Upper lobe of left lung (tissue), 6 donors: Measurements from ENCODE around the gene CREBRF. TPM values are rescaled to one million over a fixed set of nuclear protein-coding genes. Genes with fewer than 3 reads are reported as not detected.

Experiments used
- ATAC-seq, 2 donors: fragments of 200-7000 bp; cut with Tn5 transposase; one replicate each; pipeline ENCODE4 v1.9.1; 2022; ENCODE audit warnings: mild to moderate bottlenecking in 2 of 2, moderate library complexity in 2 of 2; ENCODE audit not compliant: low FRiP score in 2 of 2
- DNase-seq, 2 donors: peaks; one replicate each; pipeline ENCODE4 v3.0.0-alpha.2; 2019 to 2020
- H3K27ac ChIP-seq, 4 donors: fragments of 200-600 bp; sonication (generic); one replicate each; pipeline ENCODE4 v1.5.1; 2016 to 2019
- H3K27me3 ChIP-seq, 4 donors: fragments of 200-600 bp; sonication (generic); one replicate each; pipeline ENCODE4 v1.5.1; 2017 to 2019
- H3K36me3 ChIP-seq, 4 donors: fragments of 200-600 bp; sonication (generic); one replicate each; pipeline ENCODE4 v1.5.1; 2016 to 2019
- H3K4me1 ChIP-seq, 4 donors: fragments of 200-600 bp; sonication (generic); one replicate each; pipeline ENCODE4 v1.5.1; 2018 to 2019
- H3K4me3 ChIP-seq, 4 donors: fragments of 200-600 bp; sonication (generic); one replicate each; pipeline ENCODE4 v1.5.1; 2017 to 2019; ENCODE audit warnings: mild to moderate bottlenecking in 2 of 4, moderate library complexity in 1 of 4
- H3K9me3 ChIP-seq, 4 donors: fragments of 200-600 bp; sonication (generic); one replicate each; pipeline ENCODE4 v1.5.1; 2018 to 2019
- CTCF ChIP-seq, 6 experiments: fragments of 450-650 bp in 4 of 6; fragments of 200-600 bp in 2 of 6; sonication (generic) in 2 of 6; IDR thresholded peaks; one replicate each; pipeline ENCODE4 v1.5.1; 2016 to 2019; ENCODE audit warnings: antibody characterized with exemption in 6 of 6
- EP300 ChIP-seq, 4 donors: sonication (generic); formaldehyde crosslinking; IDR thresholded peaks; one replicate each; pipeline ENCODE4 v1.5.1; 2017; ENCODE audit warnings: antibody characterized with exemption in 4 of 4, control low read depth in 2 of 4
- POLR2A ChIP-seq, 4 donors: fragments of 450-650 bp; IDR thresholded peaks; one replicate each; pipeline ENCODE4 v1.5.1; 2016 to 2017; ENCODE audit warnings: antibody characterized with exemption in 4 of 4, mild to moderate bottlenecking in 2 of 4
- POLR2AphosphoS5 ChIP-seq, 2 donors: sonication (generic); formaldehyde crosslinking; IDR thresholded peaks; one replicate each; pipeline ENCODE4 v1.5.1; 2017; ENCODE audit warnings: antibody characterized with exemption in 2 of 2
- WGBS, 2 donors: methylation state at CpG; one replicate each; pipeline ENCODE4 v1.1.5; 2017 to 2018; 5-methylcytosine and 5-hydroxymethylcytosine counted together
- total RNA-seq, 6 donors: library from RNA; depleted of rRNA in 4 of 6; stranded (reverse); fragments of >200 nt in 4 of 6; gene quantifications; one replicate each; pipeline versions ENCODE4 v1.1.0 to v1.2.1, GENCODE V29; 2016 to 2021
- donor health status: DM: no; HTN: no; CAD: no; lungs with moderate emphysema.
- donor health status: DM: no; HTN: yes; CAD: no; lungs with severe emphysema.

CREBRF gene
- total RNA-seq, 6 donors from 2014 or later, result 22.0 to 65.0 (median 38.0) TPM

- 42 to 43% methylated on average over 4 of the region's 4 CpGs for WGBS, 2 donors
- peaks cover 0 to 7% (median 2%) of the 10 kb centered on the region in 4 donors for H3K9me3 ChIP-seq
- H3K27me3 ChIP-seq, result no peaks in the 10 kb centered on the region
- no peak overlapping the region for H3K27ac ChIP-seq
- H3K4me3 ChIP-seq, result no peak overlapping the region
- TF ChIP-seq CTCF (IDR thresholded peaks at IDR 0.05) (no peak), POLR2A (IDR thresholded peaks at IDR 0.05) (no peak), EP300 (IDR thresholded peaks at IDR 0.05) (no peak), POLR2AphosphoS5 (IDR thresholded peaks at IDR 0.05) (no peak)
- no peaks in the 10 kb centered on the region for H3K4me1 ChIP-seq
- no peak for DNase-seq
- ATAC-seq, result no peak
- H3K36me3 ChIP-seq, result no peaks in the 10 kb centered on the region
Measured at GRCh38 chr5:173175523-173175922, 119.4 kb downstream of the CREBRF start.

- Histone ChIP-seq H3K4me1 (no peaks in the 10 kb centered on the region), H3K27ac (no peak overlapping the region), H3K36me3 (no peaks in the 10 kb centered on the region), H3K9me3 (peaks cover 0 to 12% (median 3%) of the 10 kb centered on the region in 4 donors), H3K27me3 (no peaks in the 10 kb centered on the region), H3K4me3 (no peak overlapping the region)
- 78 to 81% methylated on average over 12 of the region's 12 CpGs for WGBS, 2 donors
- DNase-seq (no peak), ATAC-seq (no peak)
- no peak for TF ChIP-seq EP300 (IDR thresholded peaks at IDR 0.05)
- no peak for TF ChIP-seq POLR2AphosphoS5 (IDR thresholded peaks at IDR 0.05)
- TF ChIP-seq POLR2A (IDR thresholded peaks at IDR 0.05), result no peak
- no peak for TF ChIP-seq CTCF (IDR thresholded peaks at IDR 0.05)
Measured at GRCh38 chr5:173178369-173178910, 122.3 kb downstream of the CREBRF start.

- DNase-seq (no peak), ATAC-seq (no peak)
- Histone ChIP-seq H3K36me3 (no peaks in the 10 kb centered on the region), H3K4me3 (no peak overlapping the region), H3K4me1 (no peaks in the 10 kb centered on the region), H3K27ac (no peak overlapping the region), H3K27me3 (no peaks in the 10 kb centered on the region), H3K9me3 (peaks cover 0 to 12% (median 3%) of the 10 kb centered on the region in 4 donors)
- 47 to 58% methylated on average over 2 of the region's 2 CpGs for WGBS, 2 donors
- TF ChIP-seq CTCF (IDR thresholded peaks at IDR 0.05), result no peak
- no peak for TF ChIP-seq POLR2AphosphoS5 (IDR thresholded peaks at IDR 0.05)
- no peak for TF ChIP-seq POLR2A (IDR thresholded peaks at IDR 0.05)
- no peak for TF ChIP-seq EP300 (IDR thresholded peaks at IDR 0.05)
Measured at GRCh38 chr5:173180331-173180730, 124.2 kb downstream of the CREBRF start.

GRCh38 chr5:173187054-173187743 lies 131.0 kb downstream of the CREBRF start:
- no peaks in the 10 kb centered on the region for H3K27me3 ChIP-seq
- 79 to 80% methylated on average over 7 to 11 of the region's 11 CpGs for WGBS, 2 donors
- H3K9me3 ChIP-seq, result no peaks in the 10 kb centered on the region
- no peaks in the 10 kb centered on the region for H3K4me1 ChIP-seq
- DNase-seq (no peak), ATAC-seq (peak; percentile 28 to 67)
- no peak for TF ChIP-seq POLR2A (IDR thresholded peaks at IDR 0.05)
- no peak for TF ChIP-seq EP300 (IDR thresholded peaks at IDR 0.05)
- no peak for TF ChIP-seq CTCF (IDR thresholded peaks at IDR 0.05)
- TF ChIP-seq POLR2AphosphoS5 (IDR thresholded peaks at IDR 0.05), result no peak
- no peak overlapping the region for H3K27ac ChIP-seq
- H3K4me3 ChIP-seq, result no peak overlapping the region
- H3K36me3 ChIP-seq, result no peaks in the 10 kb centered on the region

- ATAC-seq (no peak), DNase-seq (no peak)
- no peak for TF ChIP-seq POLR2A (IDR thresholded peaks at IDR 0.05)
- no peak for TF ChIP-seq POLR2AphosphoS5 (IDR thresholded peaks at IDR 0.05)
- no peak for TF ChIP-seq CTCF (IDR thresholded peaks at IDR 0.05)
- no peaks in the 10 kb centered on the region for H3K4me1 ChIP-seq
- H3K4me3 ChIP-seq, result no peak overlapping the region
- H3K27me3 ChIP-seq, result no peaks in the 10 kb centered on the region
- no peaks in the 10 kb centered on the region for H3K9me3 ChIP-seq
- WGBS, 2 donors, result 81 to 89% methylated on average over 2 of the region's 2 CpGs
- no peak overlapping the region for H3K27ac ChIP-seq
- no peaks in the 10 kb centered on the region for H3K36me3 ChIP-seq
Measured at GRCh38 chr5:173188280-173188679, 132.1 kb downstream of the CREBRF start.
